Activated naive CD4-positive, alpha-beta T cell treated with anti-CD3 and anti-CD28 coated beads for 36 hours (primary cell): ENCODE results near the gene PPP1R3E. TPM values are rescaled to one million over a fixed set of nuclear protein-coding genes. Genes with fewer than 3 reads are reported as not detected.

Experiments used
- CTCF ChIA-PET: fragments of 350-600 bp; sonication (Branson Sonifier 250); formaldehyde crosslinking; loops from one replicate; lab custom pipeline; 2021; ENCODE audit warnings: antibody characterized with exemption; lab: Charles Lee
- DNase-seq: peaks from one replicate; pipeline ENCODE4 v3.0.0-alpha.2; 2020
- H3K27ac Mint-ChIP-seq: one replicate; pipeline ENCODE4 v1.8.0; 2021; ENCODE audit warnings: mild to moderate bottlenecking, mixed read lengths
- H3K27me3 Mint-ChIP-seq: one replicate; pipeline ENCODE4 v1.8.0; 2021; ENCODE audit warnings: low read depth, mixed read lengths
- H3K36me3 Mint-ChIP-seq: one replicate; pipeline ENCODE4 v1.8.0; 2021; ENCODE audit warnings: low read depth, mixed read lengths
- H3K4me1 Mint-ChIP-seq: one replicate; pipeline ENCODE4 v1.8.0; 2021; ENCODE audit warnings: low read depth, mixed read lengths
- H3K4me3 Mint-ChIP-seq: one replicate; pipeline ENCODE4 v1.8.0; 2021; ENCODE audit warnings: mild to moderate bottlenecking, moderate library complexity, mixed read lengths
- H3K9me3 Mint-ChIP-seq: one replicate; pipeline ENCODE4 v1.8.0; 2021; ENCODE audit warnings: mixed read lengths
- intact Hi-C: fragments of 100-400 bp; cut with micrococcal nuclease; formaldehyde crosslinking; loops from one replicate; pipeline ENCODE4 v1.15.1; 2023
- total RNA-seq, 2 experiments: library from RNA; stranded (reverse); gene quantifications; one replicate each; pipeline ENCODE4 v1.2.3, GENCODE V29; 2021

PPP1R3E gene
- total RNA-seq, 2 experiments from 2014 or later = 14.7 to 15.8 TPM

DNA sequence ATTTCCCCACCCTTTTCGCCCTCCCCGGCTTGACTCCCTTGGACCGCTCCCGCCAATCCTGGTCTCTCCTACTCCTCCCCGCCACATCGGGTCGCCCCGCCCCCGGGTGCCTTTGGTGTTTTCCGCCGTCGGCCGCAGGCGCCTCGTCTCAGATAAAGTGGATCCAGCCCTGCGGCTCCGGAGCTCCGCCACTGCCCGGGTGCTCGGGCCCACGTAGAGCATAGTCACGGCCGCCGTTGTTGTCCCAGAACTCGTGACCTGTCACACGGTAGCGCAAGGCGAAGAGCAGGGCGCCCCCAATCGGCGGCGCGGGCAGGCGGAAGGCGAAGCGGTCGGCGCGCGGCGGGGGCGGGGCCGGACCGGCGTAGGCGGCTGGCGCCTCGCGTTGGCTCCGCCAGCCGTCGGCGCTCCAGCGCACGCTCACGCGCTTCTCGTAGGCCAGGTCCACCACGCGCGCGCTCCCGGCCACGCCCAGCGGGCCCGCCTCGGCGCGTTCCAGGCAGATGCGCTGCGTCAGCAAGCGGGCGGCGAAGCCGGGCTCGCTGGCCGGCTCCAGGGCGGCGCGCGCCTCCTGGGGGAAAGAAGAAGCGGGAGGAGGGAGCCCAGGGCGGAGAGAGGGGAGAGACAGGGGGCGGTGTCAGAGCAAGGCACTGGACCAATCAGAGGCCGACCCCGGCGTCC is 1.2 kb downstream of the PPP1R3E start:
- Mint-ChIP-seq H3K27ac (peak overlapping the region; percentile 92), H3K4me1 (peaks cover 12% of the 10 kb centered on the region), H3K9me3 (no peaks in the 10 kb centered on the region), H3K27me3 (peaks cover 13% of the 10 kb centered on the region), H3K36me3 (peaks cover 5% of the 10 kb centered on the region), H3K4me3 (peak overlapping the region; percentile 90)
- CTCF ChIA-PET = interaction anchor here (0.9 to 5.1 kb wide), 10 partner anchors 9 to 180 kb away, joined by 3 to 66 read pairs (median 5); partner anchors contain the start of genes HOMEZ and PABPN1
- intact Hi-C loops = loop anchor here (1.0 to 10.0 kb wide), 14 partner anchors 15 to 813 kb away; partner anchors contain the start of genes ACIN1, C14orf119, DAD1 and DCAF11
- DNase-seq = peak; percentile 96

DNA sequence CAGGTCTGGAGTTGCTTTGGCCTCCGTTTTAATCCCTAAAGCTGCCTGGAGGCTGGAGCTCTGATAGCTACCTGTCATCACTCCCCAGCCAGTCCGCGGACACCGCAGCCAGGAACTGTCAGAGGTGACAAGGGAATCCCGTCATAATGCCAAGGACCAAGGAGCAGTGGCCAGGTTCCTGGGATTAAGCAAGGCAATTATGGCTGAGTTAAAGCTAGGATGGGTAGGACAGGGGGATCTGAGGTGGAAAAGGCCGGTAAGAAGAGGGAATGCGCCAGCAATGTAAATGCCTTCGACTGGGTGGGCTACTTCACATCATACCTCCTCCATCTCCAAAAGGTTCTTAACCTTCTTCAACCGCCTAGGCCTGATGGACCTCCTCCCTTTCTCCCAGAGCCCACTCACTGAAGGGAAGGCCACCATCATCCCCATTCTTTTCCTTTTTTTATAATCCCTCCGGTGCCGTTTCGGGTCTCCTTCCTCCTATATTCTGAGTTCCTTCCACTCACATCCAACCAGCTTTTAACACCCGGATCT is 1.9 kb downstream of the PPP1R3E start:
- Mint-ChIP-seq H3K36me3 (peaks cover 5% of the 10 kb centered on the region), H3K27me3 (peaks cover 6% of the 10 kb centered on the region), H3K4me1 (peaks cover 12% of the 10 kb centered on the region), H3K27ac (peak overlapping the region; percentile 83), H3K4me3 (peak overlapping the region; percentile 86), H3K9me3 (no peaks in the 10 kb centered on the region)
- CTCF ChIA-PET = interaction anchor here (0.6 to 5.1 kb wide), 11 partner anchors 9 to 228 kb away, joined by 3 to 66 read pairs (median 4); partner anchors contain the start of genes HOMEZ and PABPN1
- DNase-seq = peak; percentile 33
- intact Hi-C loops = loop anchor here (1.0 to 10.0 kb wide), 14 partner anchors 14 to 814 kb away; partner anchors contain the start of genes ACIN1, C14orf119, DAD1 and DCAF11

DNA sequence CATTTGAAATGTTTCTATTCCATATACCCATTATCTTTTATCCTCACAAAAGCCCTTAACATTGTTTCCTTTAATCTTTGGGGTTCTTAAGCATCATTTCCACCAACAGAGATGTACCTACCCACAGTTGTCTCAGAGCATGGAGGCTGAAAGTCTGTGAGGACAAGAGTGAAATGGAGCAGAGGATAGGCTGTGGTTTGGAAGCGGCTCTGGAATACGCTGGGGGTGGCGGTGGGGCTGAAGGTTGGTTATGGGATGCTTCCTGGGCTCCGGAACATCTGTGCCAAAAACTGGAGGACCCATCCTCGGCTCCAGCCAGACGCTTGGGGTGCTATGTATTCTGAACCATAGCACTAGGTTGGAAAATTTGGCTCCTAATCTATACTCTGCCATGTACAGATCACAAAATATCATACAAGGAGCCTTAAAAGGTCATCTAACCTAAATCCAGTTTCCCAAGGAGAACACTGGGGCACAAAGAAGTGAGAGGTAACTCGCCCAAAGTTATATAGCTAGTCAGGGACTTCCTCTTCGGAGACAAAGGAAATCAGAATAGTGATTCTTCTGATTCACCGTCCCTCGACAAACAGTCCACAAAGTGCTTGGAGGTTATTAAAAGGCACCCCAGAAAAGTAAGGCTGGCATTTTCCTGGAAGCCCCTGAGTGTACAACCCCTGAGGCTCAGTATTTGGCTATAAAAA is 2.5 kb downstream of the PPP1R3E start:
- intact Hi-C loops = loop anchor here (1.0 to 10.0 kb wide), 5 partner anchors 35 to 815 kb away; partner anchors contain the start of genes DCAF11, LRP10, NRL and RNF212B
- peak overlapping the region; percentile 86 for H3K4me3 Mint-ChIP-seq
- DNase-seq = no peak
- CTCF ChIA-PET = interaction anchor here (0.6 to 5.1 kb wide), 11 partner anchors 9 to 228 kb away, joined by 3 to 66 read pairs (median 4); partner anchors contain the start of genes HOMEZ and PABPN1
- peaks cover 5% of the 10 kb centered on the region for H3K36me3 Mint-ChIP-seq
- H3K27me3 Mint-ChIP-seq = peaks cover 3% of the 10 kb centered on the region
- H3K9me3 Mint-ChIP-seq = no peaks in the 10 kb centered on the region
- peaks cover 16% of the 10 kb centered on the region for H3K4me1 Mint-ChIP-seq
- H3K27ac Mint-ChIP-seq = peak overlapping the region; percentile 83

DNA sequence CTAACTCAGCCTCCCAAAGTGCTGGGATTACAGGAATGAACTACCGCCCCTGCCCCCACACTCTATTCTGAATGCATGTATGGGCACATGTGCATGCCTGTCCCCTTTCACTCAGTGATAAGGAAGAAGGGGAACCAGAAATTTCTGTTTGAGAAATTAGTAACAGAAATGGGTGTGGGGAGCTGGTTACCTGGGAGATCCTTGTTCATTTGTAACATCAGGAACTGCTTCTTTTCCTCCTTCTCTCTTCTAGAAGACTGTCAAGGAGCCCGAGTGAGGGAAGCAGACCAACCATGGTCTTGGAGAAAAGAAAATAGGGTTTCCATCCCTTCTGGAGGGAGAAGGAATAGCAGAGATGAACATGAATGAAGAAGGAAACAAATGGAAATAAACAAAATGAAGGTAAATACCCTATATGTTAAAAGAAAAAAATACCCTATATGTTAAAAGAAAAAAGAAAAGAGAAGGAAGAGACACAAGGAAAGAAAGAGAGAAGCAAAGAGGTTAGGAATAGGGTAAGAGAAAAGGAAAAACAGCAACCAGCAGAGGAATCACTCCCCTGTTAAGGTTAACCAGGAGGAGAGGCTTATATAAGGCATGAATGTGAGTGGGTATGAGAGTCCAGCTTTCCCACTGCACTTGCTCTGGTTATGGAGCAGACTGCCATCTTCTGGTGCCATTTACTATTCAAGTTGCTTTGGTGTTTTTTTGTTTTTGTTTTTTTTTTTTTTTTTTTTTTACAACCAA is 3.3 kb downstream of the PPP1R3E start:
- H3K9me3 Mint-ChIP-seq = no peaks in the 10 kb centered on the region
- peak; percentile 31 for DNase-seq
- H3K4me3 Mint-ChIP-seq = no peak overlapping the region
- intact Hi-C loops = loop anchor here (1.0 kb wide), 1 partner anchor 34 kb away; no protein-coding TSS in a partner anchor
- CTCF ChIA-PET = interaction anchor here (1.0 to 3.8 kb wide), 5 partner anchors 12 to 178 kb away, joined by 3 to 33 read pairs (median 6); partner anchors contain the start of gene HOMEZ
- H3K27ac Mint-ChIP-seq = no peak overlapping the region
- H3K27me3 Mint-ChIP-seq = no peaks in the 10 kb centered on the region
- peaks cover 5% of the 10 kb centered on the region for H3K36me3 Mint-ChIP-seq
- H3K4me1 Mint-ChIP-seq = peaks cover 22% of the 10 kb centered on the region

DNA sequence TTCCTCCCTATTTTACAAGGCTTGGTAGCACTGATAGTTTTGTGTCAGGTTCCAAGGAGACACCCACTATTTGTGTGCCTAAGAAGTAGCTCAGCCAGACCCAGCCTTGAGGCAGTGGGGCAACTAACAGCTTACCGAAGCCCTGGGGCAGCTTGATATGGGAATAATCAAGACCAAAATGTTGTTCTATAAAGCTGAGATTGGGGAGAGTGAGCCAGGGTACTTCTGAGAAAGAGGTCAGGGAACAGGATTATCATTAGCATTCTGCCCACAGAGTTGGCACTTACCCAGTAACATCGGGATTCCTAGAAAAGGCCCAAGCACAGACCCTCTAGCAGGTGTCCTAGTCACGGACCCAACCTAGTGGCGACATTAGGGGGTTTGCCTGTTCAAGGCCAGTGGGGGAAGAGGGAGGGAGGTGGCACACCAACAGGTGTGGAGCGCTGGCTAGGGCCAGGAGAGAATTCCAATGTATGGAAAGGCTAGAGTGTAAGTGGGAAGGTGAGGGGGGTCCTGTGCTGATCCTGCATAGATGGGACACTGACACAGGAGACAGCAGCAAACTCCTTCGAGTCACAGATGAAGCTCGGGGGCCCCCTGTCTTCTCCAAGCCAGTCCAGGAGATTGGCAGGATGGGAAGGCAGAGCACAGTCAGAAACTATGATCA is 4.9 kb downstream of the PPP1R3E start:
- Mint-ChIP-seq H3K4me1 (peaks cover 20% of the 10 kb centered on the region), H3K36me3 (peaks cover 5% of the 10 kb centered on the region), H3K27ac (no peak overlapping the region), H3K9me3 (no peaks in the 10 kb centered on the region), H3K4me3 (no peak overlapping the region), H3K27me3 (no peaks in the 10 kb centered on the region)
- CTCF ChIA-PET = interaction anchor here (1.0 to 3.6 kb wide), 5 partner anchors 11 to 177 kb away, joined by 3 to 12 read pairs (median 6); partner anchors contain the start of gene HOMEZ
- intact Hi-C loops = loop anchor here (1.0 kb wide), 1 partner anchor 224 kb away; no protein-coding TSS in a partner anchor
- no peak for DNase-seq

DNA sequence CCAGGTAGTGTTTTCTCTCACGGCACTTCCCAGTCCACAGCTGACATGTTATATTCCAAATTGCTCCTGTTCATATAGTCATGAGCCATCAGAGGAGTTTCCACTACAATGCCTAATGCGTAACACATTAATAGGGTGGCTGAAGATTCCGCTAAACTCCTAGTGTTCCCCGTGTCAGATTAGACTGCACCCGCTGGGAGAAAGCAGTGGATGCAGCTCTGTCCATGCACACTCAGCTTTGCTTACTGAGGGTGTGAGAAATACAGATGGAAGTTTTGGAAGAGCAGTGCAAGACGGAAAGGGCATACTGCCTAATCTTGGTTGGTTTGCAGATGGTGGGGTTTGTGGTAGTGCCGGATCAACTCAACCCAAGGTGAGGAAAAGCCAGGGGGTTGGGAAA is 5.6 kb downstream of the PPP1R3E start:
- Mint-ChIP-seq H3K27ac (no peak overlapping the region), H3K4me3 (no peak overlapping the region), H3K36me3 (peaks cover 5% of the 10 kb centered on the region), H3K4me1 (peaks cover 20% of the 10 kb centered on the region), H3K27me3 (no peaks in the 10 kb centered on the region), H3K9me3 (no peaks in the 10 kb centered on the region)
- no peak for DNase-seq
- CTCF ChIA-PET = interaction anchor here (1.1 to 3.6 kb wide), 7 partner anchors 8 to 176 kb away, joined by 3 to 31 read pairs (median 4); partner anchors contain the start of gene HOMEZ
- intact Hi-C loops = loop anchor here (1.0 kb wide), 1 partner anchor 224 kb away; no protein-coding TSS in a partner anchor

DNA sequence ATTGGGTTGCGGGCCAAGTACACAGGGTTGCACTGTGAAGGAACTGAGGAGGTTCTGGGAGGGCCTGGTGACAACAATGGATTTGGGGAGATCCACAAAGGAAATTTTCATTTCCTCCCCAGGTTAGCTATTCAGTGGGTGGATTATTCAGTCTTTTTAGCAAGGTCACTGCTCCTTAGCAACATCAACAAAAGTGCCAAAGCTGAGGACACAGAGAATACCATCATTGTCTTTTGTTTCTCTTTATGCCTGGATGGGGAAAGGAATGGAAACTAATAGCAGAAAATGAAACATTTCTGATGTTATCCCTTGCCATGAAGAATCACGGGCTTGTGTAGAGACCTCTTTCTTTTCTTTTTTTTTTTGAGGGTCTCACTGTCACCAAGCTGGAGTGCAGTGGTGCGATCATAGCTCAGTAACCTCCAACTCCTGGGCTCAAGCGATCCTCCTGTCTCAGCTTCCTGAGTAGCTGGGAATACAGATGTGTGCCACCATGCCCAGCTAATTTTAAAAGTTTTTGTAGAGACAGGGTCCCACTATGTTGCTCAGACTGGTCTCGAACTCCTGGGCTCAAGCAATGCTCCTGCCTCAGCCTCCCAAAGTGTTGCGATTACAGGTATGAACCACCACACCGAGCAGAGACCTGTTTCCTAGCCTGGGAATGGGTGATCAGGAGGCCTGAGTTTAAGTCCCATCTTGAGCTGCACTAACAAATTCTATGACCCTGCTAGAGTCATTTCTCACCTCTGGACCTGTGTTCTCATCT is 6.5 kb downstream of the PPP1R3E start:
- Mint-ChIP-seq H3K36me3 (peaks cover 5% of the 10 kb centered on the region), H3K27ac (no peak overlapping the region), H3K27me3 (no peaks in the 10 kb centered on the region), H3K4me3 (no peak overlapping the region), H3K9me3 (no peaks in the 10 kb centered on the region), H3K4me1 (peaks cover 20% of the 10 kb centered on the region)
- DNase-seq = no peak
- CTCF ChIA-PET = interaction anchor here (0.6 to 3.6 kb wide), 13 partner anchors 9 to 328 kb away, joined by 3 to 31 read pairs (median 4); partner anchors contain the start of gene HOMEZ
- intact Hi-C loops = no loop called here

DNA sequence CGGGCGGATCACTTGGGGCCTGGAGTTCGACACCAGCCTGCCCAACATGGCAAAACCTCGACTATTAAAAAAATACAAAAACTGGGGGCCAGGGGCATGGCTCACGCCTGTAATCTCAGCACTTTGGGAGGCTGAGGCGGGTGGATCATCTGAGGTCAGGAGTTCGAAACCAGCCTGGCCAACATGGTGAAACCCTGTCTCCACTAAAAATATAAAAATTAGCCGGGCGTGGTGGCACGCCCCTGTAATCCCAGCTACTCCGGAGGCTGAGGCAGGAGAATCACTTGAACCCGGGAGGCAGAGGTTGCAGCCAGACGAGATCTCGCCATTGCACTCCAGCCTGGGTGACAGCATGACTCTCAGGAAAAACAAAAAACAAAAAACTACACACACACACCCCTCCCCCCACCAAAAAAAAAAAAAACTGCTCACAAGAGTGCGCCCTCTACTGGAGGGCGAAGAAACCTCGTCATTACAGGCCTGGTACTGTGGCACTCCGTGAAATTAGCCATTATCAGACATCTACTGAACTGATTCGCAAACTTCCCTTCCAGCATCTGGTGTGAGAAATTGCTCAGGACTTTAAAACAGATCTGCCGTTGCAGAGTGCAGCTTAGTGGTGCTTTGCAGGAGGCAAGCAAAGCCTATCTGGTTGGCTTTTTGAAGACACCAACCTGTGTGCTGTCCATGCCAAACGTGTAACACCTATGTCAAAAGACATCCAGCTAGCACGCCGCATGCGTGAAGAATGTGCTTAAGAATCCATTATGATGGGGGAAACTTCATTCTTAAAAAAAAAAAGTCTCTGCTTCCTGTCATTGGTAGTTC is 7.7 kb downstream of the PPP1R3E start:
- Mint-ChIP-seq H3K9me3 (no peaks in the 10 kb centered on the region), H3K4me1 (peaks cover 14% of the 10 kb centered on the region), H3K36me3 (peaks cover 5% of the 10 kb centered on the region), H3K27me3 (no peaks in the 10 kb centered on the region), H3K4me3 (no peak overlapping the region), H3K27ac (no peak overlapping the region)
- DNase-seq = peak; percentile 61
- intact Hi-C loops = loop anchor here (1.0 kb wide), 3 partner anchors 9 to 175 kb away; partner anchors contain the start of gene HOMEZ
- CTCF ChIA-PET = interaction anchor here (0.6 to 3.3 kb wide), 23 partner anchors 9 to 1391 kb away, joined by 3 to 31 read pairs (median 4); partner anchors contain the start of genes CEBPE, HOMEZ and PABPN1

DNA sequence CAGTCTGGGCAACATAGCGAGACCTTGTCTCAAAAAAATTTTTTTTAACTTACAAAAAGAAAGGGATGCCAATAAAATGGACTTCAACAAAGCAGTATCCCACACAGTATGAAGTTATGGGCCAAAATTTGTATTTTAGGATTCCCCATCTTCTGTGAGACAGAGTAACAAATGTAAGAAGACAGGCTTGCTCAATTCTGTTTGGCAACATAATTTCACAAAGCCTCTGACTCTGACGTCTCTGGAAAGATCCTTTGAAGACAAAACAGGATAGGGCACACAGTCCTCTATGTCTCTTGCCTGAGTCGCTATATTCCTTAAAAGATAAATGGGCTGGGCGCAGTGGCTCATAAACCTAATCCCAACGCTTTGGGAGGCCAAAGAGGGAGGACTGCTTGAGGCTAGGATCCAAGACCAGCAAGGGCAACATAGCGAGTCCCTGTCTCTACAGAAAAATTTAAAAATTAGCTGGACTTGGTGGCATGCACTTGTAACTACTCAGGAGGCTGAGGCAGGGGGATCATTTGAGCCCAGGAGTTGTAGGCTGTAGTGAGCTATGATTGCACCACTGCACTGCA is 15.7 kb downstream of the PPP1R3E start:
- CTCF ChIA-PET = interaction anchor here (0.6 to 5.3 kb wide), 9 partner anchors 9 to 167 kb away, joined by 3 to 33 read pairs (median 4); partner anchors contain the start of genes PABPN1 and PPP1R3E
- peak overlapping the region; percentile 99 for H3K4me3 Mint-ChIP-seq
- H3K27ac Mint-ChIP-seq = peak overlapping the region; percentile 96
- peaks cover 4% of the 10 kb centered on the region for H3K36me3 Mint-ChIP-seq
- peaks cover 29% of the 10 kb centered on the region for H3K4me1 Mint-ChIP-seq
- DNase-seq = no peak
- intact Hi-C loops = loop anchor here (1.0 to 5.0 kb wide), 10 partner anchors 8 to 520 kb away; partner anchors contain the start of genes ACIN1, C14orf119, NGDN and OXA1L
- no peaks in the 10 kb centered on the region for H3K9me3 Mint-ChIP-seq
- H3K27me3 Mint-ChIP-seq = no peaks in the 10 kb centered on the region
